NCI-H2107 (cell line): ENCODE results near the gene SYNE2.

Experiments
- DNase-seq: peaks from one replicate; lab custom pipeline; 2025; lab: John Stamatoyannopoulos, UW

Gene SYNE2

GRCh38 chr14:63875311-63875710, 22.5 kb downstream of the SYNE2 start:
- no peak for DNase-seq

- DNase-seq: no peak
Measured at GRCh38 chr14:63877550-63877939, 24.7 kb downstream of the SYNE2 start.

GRCh38 chr14:63878052-63878451, 25.2 kb downstream of the SYNE2 start:
- no peak for DNase-seq

GRCh38 chr14:63878792-63879191, 26.0 kb downstream of the SYNE2 start:
- no peak for DNase-seq

GRCh38 chr14:63881926-63882325, 29.1 kb downstream of the SYNE2 start:
- DNase-seq: no peak

GRCh38 chr14:63887899-63888298, 35.1 kb downstream of the SYNE2 start:
- DNase-seq: no peak

GRCh38 chr14:63890553-63890952, 37.7 kb downstream of the SYNE2 start:
- no peak for DNase-seq

GRCh38 chr14:63891148-63891975, 38.6 kb downstream of the SYNE2 start:
- no peak for DNase-seq

- no peak for DNase-seq
Measured at GRCh38 chr14:63892265-63892664, 39.5 kb downstream of the SYNE2 start.

GRCh38 chr14:63893701-63894458, 41.1 kb downstream of the SYNE2 start:
- no peak for DNase-seq

GRCh38 chr14:63895510-63895909, 42.7 kb downstream of the SYNE2 start:
- no peak for DNase-seq

GRCh38 chr14:63896278-63896720, 43.5 kb downstream of the SYNE2 start:
- no peak for DNase-seq

- DNase-seq: no peak
Measured at GRCh38 chr14:63897721-63898163, 44.9 kb downstream of the SYNE2 start.

- no peak for DNase-seq
Measured at GRCh38 chr14:63899953-63900352, 47.1 kb downstream of the SYNE2 start.

- no peak for DNase-seq
Measured at GRCh38 chr14:63901434-63902085, 48.8 kb downstream of the SYNE2 start.

GRCh38 chr14:63902375-63902976, 49.7 kb downstream of the SYNE2 start:
- DNase-seq: no peak

GRCh38 chr14:63904724-63905123, 51.9 kb downstream of the SYNE2 start:
- no peak for DNase-seq

- DNase-seq: no peak
Measured at GRCh38 chr14:63905370-63905769, 52.6 kb downstream of the SYNE2 start.

- DNase-seq: no peak
Measured at GRCh38 chr14:63908667-63909264, 56.0 kb downstream of the SYNE2 start.

GRCh38 chr14:63909984-63910383, 57.2 kb downstream of the SYNE2 start:
- DNase-seq: no peak

GRCh38 chr14:63910583-63911363, 58.0 kb downstream of the SYNE2 start:
- DNase-seq: no peak
